Stimulated activated CD4-positive, alpha-beta T cell treated with anti-CD3 and anti-CD28 coated beads, Interleukin-4, amount 100 ng/mL, for 48 hours (primary cell): ENCODE results near the gene TARDBP.
"Not testable (repeated sequence)": the region's sequence is repeated elsewhere in the genome, so short reads cannot be mapped to it uniquely, and the experiment has no call there.

Experiments
- DNase-seq, 2 donors: peaks; one replicate each; pipeline ENCODE4 v3.0.0-alpha.2; 2020; ENCODE audit warnings: low read depth in 2 of 2

The TARDBP gene

DNA sequence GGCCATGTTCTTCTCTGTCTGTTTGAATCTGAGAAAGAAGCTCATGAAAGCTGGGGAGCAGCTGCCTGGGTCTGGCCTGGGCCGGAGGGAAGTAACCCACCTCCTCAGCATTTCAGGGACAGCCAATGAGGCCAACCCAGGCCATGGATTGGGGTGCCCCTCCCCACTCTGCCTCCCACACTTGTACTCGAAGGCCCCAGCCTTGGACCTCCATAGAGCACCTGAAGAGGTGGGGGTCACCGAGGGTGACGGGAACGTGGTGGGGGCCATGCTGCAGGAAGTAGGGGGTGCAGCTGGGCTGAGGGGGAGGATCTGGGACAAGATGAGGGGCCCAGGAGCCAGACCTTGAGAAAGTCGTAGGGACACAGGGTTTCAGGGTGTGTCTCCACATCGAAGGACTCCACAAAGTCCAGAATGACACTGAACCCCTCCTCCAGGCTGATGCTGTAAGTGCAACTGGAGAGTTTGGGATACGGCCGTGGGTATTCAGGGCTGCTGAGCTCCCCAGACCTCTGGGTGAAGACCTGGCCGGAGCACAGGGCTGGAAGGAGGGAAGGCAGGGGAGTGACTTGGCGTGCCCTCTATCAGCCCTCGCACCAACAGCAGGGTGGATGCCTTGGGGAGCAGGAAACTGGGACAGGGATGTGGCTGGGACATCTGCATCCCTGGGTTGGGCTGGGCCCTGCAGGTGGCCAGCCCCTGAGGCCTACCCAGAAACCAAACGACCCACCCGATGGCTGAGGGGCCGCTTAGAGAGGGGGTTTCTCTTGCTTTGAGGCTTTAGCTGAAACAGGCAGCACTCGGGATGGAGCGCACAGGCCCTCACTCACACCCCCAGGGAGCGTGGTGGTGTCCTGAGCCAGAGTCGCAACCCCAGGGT, 30.8 kb downstream of the TARDBP start:
- DNase-seq, result no peak

DNA sequence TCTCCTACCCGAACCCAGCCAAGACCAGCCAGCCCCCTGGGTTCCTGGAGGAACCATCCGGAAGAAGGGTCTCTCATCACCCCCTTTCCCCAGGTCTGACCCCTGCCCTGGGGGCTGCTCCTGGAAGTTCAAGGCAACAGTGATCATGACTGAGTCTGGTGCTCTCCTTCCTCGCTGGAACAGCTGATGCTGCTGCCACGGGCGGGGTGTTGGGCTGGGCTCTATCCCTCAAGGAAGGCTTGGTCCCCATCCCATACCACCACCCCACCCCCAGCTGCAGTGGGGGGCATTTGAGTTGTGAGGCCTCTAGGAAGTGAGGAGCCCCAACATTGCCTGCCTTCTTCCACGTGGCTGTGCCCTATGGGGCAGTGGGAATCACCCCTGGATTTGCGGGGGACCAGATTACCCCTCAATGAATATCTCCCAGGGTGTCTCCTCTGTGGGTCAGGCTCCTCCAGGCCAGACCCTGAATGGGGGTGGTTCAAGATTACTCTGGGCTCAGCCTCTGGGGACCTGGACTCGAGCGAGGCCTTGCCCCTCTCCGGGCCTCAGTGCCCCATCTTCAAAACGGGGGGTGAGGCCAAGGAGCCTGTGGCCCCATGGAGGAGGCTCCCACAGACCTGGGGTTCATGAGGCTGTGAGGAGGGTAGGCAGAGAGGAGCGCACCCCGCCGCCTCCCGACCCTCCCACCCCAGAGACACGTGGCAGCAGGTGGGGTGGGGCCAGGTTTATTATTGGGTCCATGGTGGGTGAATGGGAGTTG, 31.8 kb downstream of the TARDBP start:
- no peak for DNase-seq

DNA sequence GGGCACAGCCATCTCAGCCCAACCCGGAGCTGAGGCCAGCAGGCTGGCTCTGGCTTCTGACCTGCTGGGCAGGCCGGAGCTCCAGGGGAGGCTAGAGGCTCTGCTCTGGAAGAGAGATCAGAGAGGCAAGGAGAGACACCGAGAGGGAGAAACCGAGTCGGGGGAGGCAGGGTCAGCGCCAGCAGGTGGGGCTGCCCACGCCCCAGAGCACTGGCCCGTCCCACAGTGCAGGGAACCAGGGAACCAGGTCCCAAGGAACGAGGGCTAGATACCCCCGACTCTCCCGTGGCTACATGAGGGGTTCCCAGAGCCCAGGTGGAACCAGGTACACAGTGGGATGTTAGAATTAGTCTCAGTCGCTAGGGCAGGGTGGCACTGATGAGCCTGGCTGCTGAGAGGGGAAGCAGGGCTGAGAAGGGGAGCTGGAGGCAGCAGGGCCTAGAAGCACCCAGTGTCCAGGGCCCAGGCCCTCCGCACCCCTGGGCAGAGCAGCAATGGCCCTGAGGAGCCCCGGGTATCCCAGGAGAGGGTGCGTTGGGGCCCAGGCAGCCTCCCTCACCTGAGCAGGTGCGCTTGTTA, 32.5 kb downstream of the TARDBP start:
- no peak for DNase-seq

DNA sequence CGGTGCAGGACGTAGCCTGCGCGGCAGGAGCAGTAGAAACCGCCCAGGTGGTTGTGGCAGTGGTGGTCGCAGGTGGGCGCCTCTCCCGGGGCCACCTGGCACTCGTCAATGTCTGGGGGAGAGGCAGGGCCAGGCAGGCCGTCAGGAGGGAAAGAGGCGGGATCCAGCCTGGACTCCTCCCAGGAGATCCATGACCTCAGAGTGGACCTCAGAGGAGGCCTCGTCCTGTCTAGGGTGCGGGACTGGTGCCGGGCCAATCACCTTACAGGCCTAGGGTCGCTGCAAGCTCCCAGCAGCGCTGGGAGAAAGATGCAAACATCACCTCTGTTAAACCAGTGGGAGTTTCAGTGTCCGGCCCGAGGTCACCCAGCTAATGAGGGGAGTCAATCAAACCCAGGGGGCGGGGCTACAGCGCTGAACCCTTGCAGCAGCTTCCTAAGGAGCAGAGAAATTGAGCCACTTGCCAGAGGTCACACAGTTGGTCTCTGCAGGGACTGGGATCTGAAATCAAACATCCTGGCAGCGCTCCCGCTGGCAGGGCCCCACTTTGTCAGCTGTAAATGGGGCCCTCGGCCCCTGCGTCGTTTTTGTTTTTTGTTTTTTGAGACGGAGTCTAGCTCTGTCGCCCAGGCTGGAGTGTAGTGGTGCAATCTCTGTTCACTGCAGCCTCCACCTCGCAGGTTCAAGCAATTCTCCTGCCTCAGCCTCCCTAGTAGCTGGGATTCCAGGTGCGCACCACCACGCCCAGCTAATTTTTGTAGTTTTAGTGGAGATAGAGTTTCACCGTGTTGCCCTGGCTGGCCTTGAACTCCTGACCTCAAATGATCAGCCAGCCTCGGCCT, 33.2 kb downstream of the TARDBP start:
- DNase-seq, result no peak

DNA sequence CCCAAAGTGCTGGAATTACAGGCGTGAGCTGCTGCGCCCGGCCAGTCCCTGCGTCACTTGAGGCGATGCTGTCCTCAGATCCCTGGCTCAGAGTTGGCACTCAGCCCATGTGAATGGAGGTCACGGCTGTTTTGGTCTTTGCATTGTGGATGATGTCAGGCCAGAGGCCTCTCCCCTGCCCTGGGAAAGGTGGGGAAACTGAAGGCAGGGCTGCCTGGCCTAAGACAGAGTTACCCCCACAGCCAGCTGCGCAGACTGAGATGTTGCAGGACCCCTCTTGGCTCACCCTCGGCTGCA, 33.8 kb downstream of the TARDBP start:
- DNase-seq, result no peak

DNA sequence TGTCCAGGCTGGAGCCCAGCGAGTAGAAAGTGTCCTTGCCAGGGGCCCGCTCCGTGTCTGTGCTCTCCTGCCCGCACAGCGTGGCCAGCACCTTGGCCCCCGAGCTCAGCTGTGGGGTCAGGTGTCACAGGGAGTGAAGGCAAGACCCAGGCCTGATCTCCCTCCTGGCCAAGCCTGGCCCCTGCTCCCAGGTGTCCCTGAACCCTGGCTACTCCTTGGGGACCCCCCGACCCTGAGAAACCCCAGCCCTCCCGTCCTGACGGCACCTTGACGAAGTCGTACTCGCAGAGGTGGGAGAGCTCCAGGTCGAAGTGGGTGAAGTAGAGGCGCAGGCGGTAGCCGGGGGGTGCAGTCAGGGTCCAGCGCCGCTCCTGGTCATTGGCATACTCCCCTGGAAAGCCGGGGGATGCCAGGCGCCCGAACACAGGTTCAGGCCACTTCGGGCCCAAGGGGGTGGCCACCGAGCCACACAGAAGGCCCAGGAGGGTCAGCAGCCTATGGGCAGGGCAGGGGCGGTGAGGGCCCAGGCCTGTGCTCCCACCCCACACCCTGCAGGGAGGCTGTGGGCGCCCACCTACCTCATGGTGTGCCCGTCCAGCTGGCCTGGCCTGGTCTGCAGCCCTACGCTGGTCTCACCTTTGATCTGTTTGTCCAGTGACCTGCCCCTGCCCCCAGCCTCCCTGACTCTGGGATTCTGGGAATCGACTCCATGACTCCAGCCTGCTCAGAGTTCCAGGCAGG, 34.3 kb downstream of the TARDBP start, which contains the start of gene MASP2:
Gene MASP2, minus strand, starts transcription at position 615 of the 741 bp plus-strand sequence. Its CDS starts 32 bp downstream, at position 583.
- no peak for DNase-seq

DNA sequence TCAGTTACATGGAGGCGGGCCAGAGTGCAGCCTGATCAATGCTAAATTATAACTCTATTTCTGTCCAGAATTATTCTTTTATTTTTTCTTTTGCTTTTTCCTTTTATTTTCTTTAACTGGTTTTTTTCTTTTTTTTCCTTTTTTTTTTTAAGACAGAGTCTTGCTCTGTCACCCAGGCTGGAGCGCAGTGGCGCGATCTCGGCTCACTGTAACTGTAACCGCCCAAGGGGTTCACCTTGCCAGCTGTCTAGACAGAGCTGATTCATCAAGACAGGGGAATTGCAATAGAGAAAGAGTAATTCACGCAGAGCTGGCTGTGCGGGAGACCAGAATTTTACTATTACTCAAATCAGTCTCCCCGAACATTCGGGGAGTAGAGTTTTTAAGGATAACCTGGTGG, 38.7 kb downstream of the TARDBP start:
- not testable (repeated sequence) for DNase-seq

DNA sequence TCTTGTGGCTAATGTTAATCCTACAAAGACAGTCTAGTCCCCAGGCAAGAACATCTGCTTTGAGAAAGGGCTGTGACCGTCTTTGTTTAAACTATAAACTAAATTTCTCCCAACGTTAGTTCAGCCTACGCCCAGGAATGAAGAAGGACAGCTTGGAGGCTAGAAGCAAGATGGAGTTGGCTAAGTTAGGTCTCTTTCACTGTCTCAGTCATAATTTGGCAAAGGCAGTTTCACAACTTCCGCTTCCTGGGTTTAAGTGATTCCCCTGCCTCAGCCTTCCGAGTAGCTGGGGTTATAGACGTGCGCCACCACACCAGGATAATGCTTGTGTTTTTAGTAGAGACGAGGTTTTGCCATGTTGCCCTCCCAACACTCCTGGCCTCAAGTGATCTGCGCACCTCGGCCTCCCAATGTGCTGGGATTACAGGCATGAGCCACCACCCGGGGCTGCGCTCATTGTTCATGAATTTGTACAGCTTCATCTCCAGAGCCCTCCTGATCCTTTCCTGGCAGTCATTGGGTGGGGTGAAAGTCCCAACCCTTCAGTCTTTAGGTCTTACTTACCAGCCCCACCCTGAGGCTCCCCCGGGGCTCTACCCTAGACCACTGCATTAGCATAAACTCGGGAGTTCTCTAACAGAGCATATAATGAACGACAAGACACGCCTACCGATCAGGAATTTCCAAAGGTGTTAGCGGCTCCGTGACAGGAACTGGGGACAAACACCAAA, 39.5 kb downstream of the TARDBP start:
- DNase-seq, result no peak

DNA sequence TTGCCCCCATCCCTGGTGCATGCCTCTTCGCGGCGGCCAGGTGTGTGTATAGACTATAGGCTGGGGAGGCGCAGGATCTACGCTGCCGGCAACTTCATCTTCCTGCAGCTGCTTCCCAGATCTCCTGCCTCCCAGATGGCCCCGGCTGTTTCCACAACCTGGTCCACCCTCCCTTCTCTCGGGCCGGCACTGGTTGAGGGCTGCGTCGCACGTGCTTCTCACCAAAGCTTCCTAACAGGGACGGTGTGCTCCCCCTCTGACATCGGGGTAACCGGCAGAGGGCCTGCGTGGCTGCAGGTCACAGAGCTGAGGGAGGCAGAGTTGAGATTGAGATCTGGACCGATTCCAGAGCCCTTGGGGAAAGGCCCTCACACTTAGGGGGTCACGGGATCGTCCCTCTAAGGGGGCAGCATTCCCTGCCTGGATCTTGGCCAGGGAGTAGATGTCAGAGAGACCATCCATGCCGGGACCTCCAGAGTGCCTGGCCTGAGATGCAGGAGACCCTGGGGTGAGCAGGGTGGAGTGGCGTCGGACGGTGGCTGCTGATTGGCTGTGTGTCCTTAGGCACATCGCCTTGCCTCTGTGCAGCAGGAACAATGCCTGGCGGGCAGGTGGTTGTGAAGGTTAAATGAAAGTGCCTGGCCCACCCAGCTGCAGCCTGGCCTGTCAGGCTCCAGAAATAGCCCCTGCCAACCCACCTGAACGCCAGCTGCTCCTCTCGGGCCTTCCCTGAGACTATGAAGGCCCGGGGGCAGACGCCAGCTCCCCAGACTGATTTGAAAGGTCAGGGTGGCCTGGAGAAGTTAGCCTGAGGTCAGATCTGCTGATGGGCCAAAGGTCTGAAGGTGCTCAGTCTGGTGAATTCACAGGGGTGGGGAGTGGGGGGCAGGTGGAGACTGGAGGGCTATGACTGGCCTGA, 40.6 kb downstream of the TARDBP start:
- no peak for DNase-seq

DNA sequence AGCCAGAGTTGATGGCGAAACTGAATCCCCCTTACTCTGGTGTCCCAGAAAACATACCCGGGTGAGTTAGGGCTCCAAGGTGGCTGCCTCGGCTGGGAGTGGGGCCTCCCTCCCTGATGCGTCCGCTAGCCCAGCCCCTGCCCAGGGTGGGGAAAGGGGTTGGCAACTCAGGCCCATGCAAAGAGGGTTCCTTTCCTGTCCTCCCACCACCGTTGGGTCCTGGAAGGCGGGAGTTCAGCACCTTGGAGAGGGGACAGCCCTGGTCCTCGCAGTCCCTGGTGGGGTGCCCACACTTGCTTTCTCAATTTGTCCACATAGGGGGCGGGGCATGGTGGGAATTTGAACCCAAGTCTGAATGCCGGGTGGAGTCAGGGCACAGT, 41.3 kb downstream of the TARDBP start:
- no peak for DNase-seq

DNA sequence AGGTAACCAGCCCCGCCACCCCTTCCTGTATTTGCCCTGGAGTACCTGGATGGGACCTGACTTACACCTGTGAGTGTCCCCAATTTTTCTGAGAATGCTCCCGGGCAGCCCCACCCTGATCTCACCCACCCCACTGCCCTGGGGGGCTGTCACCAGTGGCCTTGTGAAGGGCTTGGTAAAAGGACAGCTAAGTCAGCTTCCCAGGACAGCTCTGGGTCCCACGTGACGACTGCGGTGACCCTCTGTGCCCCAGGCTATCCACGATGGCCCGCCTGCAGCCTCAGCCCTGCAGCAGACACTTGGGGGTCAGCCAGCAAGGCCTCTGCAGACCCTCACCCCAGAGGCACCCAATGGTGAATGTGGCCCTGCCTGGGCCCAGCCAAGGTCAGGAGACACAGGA, 41.7 kb downstream of the TARDBP start:
- no peak for DNase-seq

DNA sequence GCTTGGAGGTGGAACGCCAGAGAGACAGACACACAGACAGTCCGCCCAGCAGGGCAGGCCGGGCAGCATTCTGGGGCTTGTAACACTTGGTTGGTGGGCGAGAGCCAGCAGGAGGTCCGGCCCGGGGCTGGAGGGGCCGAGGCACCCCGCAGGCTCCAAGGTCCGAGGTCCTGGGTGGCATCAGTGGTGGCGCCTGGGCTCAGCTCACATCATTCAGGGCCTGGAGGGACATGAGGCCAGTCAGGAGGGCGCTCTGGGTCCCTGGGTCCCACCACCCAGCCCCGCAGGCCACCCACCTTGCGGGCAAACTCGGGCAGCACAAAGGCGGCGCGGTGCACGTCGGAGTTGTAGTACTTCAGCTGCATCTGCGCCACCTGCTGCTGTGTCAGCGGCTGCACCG, 42.2 kb downstream of the TARDBP start:
- no peak for DNase-seq

DNA sequence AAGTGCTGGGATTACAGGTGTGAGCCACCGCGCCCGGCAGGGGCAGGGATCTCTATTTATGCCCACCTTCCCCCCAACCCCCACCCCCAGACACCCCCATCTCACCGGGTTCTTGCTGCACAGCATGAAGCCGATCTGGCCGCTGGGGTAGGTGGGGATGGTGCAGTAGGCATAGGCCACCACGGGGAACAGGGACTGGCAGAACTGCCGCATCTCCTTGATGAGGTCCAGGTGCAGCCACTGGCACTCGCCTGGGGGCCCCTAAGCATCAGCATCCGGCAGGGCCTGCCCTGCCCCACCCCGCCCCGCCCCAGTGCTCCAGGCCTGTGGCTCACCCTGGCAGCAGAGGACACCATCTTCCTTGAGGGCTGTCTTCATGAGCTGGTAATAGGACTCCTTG, 43.2 kb downstream of the TARDBP start:
- DNase-seq, result no peak

DNA sequence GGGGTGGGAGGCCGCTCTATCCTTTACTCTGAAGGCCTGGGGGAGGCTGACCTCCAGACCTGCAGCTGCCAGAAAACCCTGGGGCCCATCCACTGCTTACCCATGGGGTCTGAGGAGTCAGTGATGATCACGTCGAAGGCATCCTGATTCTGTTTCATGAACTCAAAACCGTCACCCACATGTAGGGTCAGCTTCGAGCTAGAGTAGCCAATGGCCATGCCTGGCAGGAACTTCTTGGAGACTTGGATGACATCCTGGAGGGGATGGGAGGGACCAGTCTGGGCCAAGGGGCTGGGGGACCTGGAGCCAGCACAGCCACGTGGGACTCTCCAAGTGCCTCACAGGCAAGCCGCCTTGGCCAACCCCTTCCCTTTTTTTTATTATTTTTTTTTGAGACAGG, 44.0 kb downstream of the TARDBP start:
- DNase-seq, result no peak

DNA sequence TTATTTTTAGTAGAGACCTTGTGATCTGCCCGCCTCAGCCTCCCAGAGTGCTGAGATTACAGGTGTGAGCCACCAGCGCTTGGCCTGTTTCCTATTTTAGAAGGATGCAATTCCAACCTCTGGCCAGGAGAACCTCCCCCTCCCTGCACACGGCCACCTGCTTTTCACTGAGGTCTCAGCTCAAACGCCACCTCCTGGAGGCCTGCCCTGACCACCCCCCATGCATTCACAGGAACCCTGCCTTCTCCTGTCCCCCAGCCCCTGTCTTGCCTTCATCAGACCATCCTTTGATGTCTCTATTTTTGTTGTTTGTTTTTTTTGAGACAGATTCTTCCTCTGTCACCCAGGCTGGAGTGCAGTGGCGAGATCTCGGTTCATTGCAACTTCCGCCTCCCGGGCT, 45.0 kb downstream of the TARDBP start:
- no peak for DNase-seq

DNA sequence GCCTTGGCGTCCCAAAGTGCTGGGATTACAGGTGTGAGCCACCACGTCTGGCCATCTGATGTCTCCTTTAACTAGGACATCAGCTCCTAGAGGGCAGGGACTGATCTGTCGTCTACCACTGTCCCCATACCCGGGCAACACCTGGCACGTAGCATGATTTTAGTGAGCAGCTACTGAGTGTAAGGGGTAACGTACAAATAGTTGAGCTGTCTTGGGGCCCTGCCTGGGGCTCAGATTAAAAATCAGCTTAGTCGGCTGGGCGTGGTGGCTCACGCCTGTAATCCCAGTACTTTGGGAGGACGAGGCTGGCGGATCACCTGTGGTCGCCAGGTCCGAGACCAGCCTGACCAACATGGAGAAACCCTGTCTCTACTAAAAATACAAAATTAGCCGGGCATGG, 45.6 kb downstream of the TARDBP start:
- DNase-seq, result no peak

DNA sequence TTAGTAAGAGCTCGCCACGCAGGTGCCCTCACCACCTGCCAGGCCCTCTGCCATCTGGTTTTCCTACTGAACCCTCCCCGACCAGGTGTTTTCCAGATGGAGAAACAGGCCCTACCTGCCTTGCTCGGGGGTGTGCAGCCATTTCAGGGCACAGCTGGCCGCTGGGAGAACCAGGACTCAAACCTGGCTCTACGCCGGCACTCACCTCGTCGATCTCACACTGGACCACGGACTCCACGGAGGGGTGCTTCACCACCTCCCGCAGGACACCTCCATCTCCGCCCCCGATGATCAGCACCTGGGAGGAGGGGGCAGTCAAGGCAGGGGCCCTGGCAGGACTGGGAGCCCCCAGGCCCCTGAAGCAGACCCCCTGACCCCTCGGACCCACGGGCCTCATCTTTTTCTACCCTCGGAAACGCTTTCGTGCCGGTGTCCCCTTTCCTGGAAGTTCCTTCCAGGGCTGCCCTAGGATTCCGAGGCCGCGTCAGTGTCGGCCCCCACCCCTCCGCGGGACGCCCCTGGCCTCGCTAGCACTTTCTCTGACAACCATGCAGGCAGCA, 46.2 kb downstream of the TARDBP start:
- DNase-seq, result no peak

DNA sequence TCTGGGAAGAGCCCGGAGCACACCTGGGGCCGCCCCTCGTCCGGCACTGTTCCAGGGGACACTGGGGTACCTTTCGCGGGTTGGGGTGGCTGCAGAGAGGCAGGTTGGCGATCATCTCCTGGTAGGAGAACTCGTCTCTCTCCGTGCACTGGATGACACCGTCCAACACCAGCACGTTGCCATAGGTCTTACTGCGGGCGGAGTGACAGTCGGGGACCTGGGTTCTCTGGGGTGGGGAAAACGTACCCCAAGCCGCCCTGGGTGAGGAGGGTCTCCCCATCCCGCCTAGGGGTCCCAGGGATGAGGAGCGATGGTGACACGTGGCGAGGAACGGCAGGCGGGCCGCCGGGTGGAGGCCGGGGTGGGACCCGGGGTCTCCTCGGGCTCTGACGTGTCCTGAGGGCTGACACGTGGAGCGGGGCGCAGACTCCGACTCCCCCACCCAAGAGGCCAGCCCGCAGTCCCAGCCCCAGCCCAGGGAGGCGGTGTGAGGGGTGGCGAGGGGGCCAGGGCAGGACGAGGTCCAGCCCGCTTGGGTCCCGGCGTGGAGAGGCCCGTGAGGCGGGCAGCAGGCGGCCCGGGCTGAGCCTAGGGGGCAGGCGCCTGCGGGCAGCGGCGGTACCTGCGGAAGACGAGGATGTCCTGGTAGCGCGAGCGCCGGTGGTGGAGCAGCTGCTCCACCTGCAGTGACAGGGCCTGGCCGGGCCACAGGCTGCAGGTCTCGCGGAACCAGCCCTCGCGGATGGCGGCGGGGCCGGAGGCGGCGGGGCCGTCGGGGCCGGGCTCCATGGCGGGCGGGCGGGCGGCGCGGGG, 46.9 kb downstream of the TARDBP start:
- no peak for DNase-seq
